DMS114 treated with DMSO at 0.1 percent for 48 hours (cell line): ENCODE measurements around the gene SSX2IP.
A peak's percentile ranks its signal among the peaks of the same experiment; 100 is the strongest.
"Not testable (repeated sequence)": the region's sequence is repeated elsewhere in the genome, so short reads cannot be mapped to it uniquely, and the experiment has no call there.

Experiments used
- DNase-seq: peaks from one replicate; lab custom pipeline; 2025; ENCODE audit not compliant: unreplicated experiment; lab: John Stamatoyannopoulos, UW

SSX2IP gene

GRCh38 chr1:84690397-84691121 is at the start of gene SSX2IP:
TSS of gene SSX2IP (minus strand) at chr1:84690461. CDS start at chr1:84671219, 19,242 bp downstream.
- DNase-seq, result peak; percentile 91

DNA sequence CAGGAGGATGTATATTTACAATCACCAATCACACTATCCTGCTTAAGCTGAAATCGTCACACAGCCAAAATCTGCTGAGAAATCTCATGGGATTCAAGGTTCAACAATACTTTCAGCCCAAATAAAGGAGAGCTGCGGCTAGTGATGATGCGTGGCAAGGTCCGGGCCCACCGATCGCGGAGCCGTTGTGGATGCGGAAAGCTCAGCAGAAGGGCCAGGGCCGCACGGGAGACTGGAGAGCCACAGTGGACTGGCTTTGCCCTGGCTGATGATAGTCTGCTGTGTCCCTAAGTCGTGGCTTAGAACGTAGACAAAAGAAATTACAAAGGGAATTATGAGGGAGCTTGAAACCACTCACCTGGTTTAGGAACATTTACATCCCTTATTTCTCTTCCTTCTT is 48.0 kb upstream of the SSX2IP start:
- DNase-seq, result no peak

- DNase-seq, result no peak
Measured at GRCh38 chr1:84737590-84737989, 47.3 kb upstream of the SSX2IP start.

DNA sequence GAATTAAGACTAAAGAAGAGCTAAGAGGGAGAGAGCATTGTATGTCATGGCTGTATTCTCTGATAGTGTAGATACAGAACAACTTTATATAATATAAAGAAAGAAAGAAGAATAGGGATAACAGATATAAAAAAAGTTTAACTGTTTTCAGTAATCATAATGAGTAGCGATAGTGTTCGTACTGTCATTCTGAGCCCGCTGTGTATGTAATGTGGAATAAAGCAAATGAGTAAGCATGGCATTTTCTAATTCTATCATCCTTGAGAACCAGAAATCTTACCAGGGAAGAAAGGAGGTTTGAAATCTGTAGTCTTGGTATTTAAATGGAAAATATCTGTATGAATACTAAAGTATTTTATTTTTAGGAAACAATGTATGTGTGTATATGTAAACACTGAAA is 46.7 kb upstream of the SSX2IP start:
- no peak for DNase-seq

GRCh38 chr1:84736445-84736844 is 46.2 kb upstream of the SSX2IP start:
- no peak for DNase-seq

DNA sequence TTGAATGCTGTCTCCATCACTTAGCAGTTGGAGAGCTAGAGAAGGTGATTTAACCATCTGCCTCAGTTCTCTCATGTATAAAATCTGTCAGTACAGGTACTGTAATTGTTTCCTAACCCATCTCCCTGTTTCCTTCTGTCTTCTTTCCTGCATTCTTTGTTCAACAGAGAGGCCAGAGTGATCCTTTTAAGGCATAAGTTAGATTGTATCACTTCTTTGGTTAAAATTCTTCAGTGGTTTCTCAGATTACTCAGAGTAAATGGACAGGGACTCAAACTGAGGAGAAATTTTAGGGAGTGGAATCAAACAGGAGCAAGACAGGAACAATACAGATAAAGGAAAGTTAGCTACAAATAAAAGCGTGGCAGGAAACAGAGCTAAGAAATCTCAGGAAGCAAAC is 45.2 kb upstream of the SSX2IP start:
- no peak for DNase-seq

DNA sequence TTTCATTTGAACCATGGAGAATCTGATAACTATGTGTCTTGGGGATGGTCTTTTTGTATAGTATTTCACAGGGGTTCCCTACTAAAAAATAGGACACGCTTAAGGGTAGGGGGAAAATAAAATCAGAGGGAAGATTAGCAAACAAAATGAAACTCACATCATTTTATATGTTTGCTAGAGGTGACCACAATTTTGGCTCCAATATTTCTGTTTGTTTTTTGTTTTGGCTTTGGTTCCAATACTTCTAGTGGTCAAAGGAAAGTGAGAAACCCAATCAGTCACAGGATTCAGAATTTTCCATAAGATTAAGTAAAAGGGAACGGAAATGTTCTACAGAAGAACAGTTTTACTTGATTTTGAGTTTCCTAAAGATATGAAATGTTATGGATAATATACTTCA is 42.3 kb upstream of the SSX2IP start:
- no peak for DNase-seq

DNA sequence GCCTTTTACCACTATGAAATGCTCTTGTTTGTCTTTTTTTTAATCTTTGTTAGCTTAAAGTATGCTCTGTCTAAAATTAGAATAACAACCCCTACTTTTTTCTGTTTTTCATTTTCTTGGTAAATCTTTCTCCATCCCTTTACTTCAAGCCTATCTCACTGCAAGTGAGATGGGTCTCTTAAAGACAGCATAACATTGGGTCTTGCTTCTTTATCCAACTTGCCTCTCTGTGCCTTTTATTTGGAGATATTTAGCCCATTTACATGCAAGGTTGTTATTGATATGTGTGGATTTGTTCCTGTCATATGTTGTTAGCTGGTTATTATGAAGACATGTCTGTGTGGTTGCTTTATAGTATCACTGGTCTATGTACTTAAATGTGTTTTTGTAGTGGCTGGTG is 41.3 kb upstream of the SSX2IP start:
- no peak for DNase-seq

DNA sequence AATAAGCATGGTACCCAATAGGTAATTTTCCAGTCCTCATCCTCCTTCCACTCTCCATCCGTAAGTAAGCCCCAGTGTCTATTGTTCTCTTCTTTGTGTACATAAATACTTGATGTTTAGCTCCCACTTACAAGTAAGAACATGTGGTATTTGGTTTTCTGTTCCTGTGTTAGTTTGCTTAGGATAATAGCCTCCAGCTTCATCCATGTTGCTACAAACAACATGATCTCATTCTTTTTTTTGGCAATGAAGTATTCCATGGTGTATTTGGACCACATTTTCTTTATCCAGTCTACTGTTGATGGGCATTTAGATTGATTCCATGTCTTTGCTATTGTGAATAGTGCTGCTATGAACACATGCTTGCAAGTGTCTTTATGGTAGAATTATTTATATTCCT is 37.5 kb upstream of the SSX2IP start:
- DNase-seq, result not testable (repeated sequence)

DNA sequence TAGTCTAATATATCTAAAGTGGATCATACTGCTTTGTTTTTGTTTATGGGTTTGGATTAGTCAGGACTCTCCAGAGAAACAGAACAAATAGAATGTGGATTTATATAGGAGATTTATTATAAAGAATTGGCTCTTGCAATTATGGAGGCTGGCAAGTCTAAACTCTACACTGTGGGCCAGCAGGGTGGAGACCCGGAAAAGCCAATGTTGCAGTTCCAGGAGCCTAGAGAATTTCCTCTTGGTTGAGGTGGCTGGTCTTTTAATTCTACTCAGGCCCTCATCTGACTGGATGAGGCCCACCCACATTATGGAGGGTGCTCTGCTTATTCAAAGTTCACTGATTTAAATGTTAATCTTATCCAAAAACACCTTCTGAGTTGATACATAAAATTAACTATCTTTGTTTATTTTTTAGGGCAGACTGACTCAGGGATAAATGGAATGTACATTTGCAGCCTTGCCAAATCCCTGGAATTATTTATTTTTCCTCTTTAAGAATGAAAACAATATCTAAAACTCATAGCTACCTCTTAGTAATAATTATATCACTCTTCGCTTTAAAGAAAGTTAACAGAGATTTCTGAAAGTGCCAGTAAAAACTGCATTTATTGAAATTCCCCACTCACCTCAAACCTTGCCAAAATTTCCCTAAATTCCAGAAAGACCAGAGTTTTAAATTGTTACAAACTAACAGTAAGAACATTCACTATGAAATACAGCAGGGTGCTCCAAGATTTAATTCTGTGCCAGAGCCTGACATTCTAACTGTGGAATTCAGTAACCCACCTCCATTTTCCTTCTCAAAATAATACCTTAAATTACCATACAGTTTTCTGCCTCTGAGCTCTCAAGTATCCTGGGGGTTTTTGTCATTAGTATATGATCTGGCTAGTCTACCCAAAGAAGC is 36.6 kb upstream of the SSX2IP start:
- no peak for DNase-seq

DNA sequence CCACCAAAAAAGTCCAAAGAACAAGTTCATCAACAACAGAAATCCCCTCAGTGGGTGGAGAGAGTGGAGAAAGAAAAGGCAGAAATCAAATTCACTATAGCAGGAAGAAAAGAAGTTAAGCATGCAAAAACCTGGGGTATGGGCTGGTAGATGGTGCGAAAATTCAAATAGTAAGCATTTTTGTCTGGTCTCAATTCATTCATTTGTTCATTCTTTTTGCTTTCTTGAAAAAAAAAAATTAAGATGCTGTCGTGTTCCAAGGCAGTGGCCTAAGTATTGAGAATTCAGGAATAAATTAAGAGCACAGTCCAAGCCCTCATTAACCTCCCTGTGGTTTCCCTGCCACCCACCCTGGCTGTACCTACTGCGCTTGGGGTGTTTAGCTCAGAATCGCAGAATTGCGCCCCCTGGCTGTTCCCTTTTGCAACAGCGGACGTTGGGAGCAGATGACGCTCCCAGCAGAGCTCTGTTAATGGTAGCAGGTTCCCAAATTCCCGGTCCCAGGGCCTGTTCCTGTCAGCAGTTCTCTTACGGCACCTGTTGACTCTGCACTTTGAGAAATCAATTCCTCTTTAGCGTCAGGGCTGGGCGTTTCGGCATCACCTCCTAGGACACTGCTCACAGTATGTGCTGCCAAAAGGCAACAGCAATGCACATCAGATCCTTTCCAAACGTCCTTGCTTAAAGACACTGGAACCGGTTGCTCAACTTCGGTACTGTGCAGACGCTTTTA is 34.0 kb upstream of the SSX2IP start:
- no peak for DNase-seq

DNA sequence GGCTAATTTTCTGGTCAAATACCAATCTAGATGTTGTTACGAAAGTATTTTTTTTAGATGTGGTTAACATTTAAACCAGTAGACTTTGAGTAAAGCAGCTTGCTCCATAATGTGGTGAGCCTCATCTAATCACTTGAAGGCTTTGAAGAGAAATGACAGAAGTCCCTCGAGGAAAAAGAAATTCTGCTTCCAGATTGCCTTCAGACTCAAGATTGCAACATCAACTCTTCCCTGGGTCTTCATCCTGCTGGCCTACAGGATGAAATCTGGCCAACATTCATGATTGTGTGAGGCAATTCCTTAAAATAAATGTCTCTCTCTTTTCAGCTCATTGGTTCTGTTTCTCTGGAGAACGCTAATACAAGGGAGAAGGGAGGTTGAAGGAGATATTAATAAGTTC is 32.5 kb upstream of the SSX2IP start:
- no peak for DNase-seq

- not testable (repeated sequence) for DNase-seq
Measured at GRCh38 chr1:84721872-84722271, 31.6 kb upstream of the SSX2IP start.

DNA sequence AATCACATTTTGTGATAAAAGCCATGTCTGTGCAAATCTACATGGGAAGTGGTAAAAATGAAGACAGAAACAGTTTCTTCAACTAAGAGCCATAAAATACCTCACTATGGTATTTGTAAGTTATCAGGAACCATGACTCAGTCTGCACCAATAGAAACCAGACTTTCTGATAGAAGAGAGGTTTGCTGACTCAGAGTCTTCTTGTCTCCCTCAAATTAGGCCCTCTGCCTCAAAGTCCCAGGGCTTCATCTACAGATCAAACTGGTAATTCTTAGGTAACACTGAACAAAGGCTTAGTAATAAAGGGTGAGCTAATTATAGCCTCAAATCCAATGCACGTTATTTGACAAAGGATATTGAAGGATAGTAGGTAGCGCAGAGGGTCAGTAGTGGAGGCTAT is 30.9 kb upstream of the SSX2IP start:
- no peak for DNase-seq

DNA sequence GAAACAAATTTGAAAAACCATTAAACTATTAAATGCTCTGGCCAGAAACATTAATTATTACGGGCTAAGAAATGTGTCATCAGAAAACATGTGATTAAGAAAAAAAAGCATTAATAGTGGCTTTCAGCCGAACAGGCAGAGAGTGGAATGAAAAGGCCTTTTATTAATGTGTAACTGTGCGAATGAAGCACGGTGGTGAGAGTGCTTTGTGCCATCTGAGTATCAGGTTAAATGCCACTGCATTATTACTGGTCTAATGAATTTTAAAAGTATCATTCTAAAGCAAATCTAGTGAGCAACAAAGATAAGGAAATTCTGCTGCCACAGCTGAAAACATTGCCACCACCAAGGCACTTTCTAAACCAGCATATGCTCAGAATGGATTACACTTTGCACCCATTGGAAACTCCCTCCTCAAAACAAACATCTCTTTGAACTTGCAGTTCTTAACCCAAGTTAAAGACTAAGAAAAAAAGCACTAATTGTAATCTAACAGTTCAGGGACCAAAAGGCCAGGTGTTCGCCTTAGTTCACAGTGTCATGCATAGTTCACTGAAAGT is 30.0 kb upstream of the SSX2IP start:
- DNase-seq, result no peak

DNA sequence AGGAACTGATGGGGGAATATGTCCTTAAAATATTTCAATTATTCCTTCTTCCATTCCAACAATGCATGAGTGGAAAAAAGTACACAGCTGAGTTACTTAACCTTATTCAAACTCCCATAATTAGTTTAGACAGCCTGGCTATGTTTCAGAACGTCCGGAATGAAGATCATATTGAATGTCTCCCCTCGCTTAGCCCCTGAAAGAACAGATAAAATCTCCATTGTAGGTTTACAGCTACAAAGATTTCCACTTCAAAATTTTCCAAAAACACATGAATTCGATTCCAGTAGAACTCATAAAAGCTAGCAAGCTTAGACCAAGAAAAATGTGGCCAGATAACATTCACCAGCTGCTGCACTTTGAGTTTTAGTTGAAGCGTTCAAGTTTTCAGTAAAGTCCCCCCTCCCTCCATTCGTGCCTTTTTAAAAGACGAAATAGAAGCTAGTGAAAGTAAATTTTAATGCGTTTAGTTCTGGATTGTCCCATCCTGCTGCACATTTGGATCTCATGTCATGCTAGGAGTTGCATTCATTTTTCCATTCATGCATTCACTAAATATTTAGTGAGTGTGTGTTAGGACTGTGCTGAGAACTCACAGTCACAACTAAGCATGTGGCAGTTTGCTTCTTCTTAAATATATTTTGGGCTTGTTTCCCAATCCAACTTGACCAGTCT is 29.4 kb upstream of the SSX2IP start:
- DNase-seq, result no peak

GRCh38 chr1:84715342-84716019 is 25.2 kb upstream of the SSX2IP start:
- no peak for DNase-seq

DNA sequence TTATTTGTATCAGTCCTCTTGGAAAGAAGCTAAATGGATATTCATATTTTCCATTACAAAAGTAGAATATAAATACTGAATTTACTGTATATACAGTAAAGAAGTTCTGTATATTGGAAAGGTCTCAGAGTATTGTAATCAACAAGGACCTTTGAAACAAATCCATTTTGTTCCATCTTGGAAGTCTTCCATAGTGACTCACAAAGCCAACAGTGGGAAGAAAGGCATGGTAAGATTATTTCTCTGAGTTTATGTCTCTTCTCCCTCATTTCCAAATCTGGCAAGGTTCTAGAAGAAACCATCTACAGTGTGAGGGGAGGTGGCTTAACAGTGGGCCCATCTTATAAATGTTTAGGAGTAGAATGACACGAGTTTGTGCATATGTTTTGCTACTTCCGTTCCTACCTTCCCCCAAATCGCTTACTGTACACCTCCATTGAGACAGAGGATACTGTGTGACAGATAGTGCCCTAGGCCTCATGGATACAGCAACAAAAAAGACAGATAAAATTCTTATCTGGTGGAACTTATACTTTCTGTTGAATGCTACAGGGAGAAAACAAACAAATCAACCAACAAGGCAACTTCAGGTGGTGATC is 22.1 kb upstream of the SSX2IP start:
- DNase-seq, result no peak

DNA sequence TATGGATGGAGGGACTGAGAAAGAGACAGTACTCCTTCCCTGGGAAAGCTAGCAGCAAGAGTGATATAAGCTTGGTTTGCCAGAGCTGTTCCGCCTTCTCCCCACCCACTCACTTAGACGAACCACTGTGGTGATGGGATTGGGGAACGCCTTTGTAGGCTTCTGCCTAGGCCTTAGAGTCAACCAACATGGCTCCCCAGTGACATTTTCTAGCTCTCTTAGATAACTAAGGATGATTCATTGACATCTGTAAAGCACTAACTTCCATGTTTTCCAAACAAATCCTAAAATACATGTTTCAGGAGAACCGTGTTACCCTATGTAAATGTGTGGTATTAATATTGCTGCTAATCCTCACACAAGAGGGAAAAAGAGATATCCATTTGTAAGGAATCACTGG is 21.6 kb upstream of the SSX2IP start:
- DNase-seq, result no peak

- no peak for DNase-seq
Measured at GRCh38 chr1:84711121-84711520, 20.9 kb upstream of the SSX2IP start.
